Trophoblast cell (in vitro differentiated cells and primary cell): ENCODE measurements around the gene CFAP97D2. TPM values are rescaled to one million over a fixed set of nuclear protein-coding genes. Genes with fewer than 3 reads are reported as not detected.

Experiments used
- DNase-seq, 2 donors: peaks; one replicate each; pipeline ENCODE4 v3.0.0-alpha.2; 2016
- H2AFZ ChIP-seq: 2 replicates; pipeline ENCODE4 v1.6.1; 2013; ENCODE audit warnings: low read length, moderate library complexity, mild to moderate bottlenecking; ENCODE audit not compliant: insufficient read depth, poor library complexity
- H2AK5ac ChIP-seq: 2 replicates; pipeline ENCODE4 v1.6.1; 2013; ENCODE audit warnings: mild to moderate bottlenecking, low read length
- H2BK120ac ChIP-seq: 2 replicates; pipeline ENCODE4 v1.6.1; 2013; ENCODE audit warnings: low read length, mild to moderate bottlenecking, moderate library complexity; ENCODE audit not compliant: insufficient read depth, poor library complexity
- H2BK12ac ChIP-seq: 2 replicates; pipeline ENCODE4 v1.6.1; 2013; ENCODE audit warnings: mild to moderate bottlenecking, low read length, moderate library complexity
- H2BK5ac ChIP-seq: 2 replicates; pipeline ENCODE4 v1.6.1; 2013; ENCODE audit warnings: low read length, low read depth, moderate library complexity, mild to moderate bottlenecking; ENCODE audit not compliant: poor library complexity
- H3K14ac ChIP-seq: 2 replicates; pipeline ENCODE4 v1.6.1; 2013; ENCODE audit warnings: mild to moderate bottlenecking, low read length
- H3K18ac ChIP-seq: 2 replicates; pipeline ENCODE4 v1.6.1; 2013; ENCODE audit warnings: mild to moderate bottlenecking, low read length
- H3K23ac ChIP-seq: 2 replicates; pipeline ENCODE4 v1.6.1; 2013; ENCODE audit warnings: low read length
- H3K27ac ChIP-seq: 2 replicates; pipeline ENCODE4 v1.5.1; 2013; ENCODE audit warnings: low read depth, mild to moderate bottlenecking, inconsistent platforms, low read length, moderate library complexity
- H3K27me3 ChIP-seq: 2 replicates; pipeline ENCODE4 v1.6.1; 2013; ENCODE audit warnings: inconsistent platforms, mild to moderate bottlenecking, low read length, moderate library complexity; ENCODE audit not compliant: insufficient read depth
- H3K36me3 ChIP-seq, 2 experiments: 1 replicate in 1 of 2; 2 replicates in 1 of 2; pipeline ENCODE4 v1.6.1; 2013; ENCODE audit warnings: low read length in 2 of 2, mild to moderate bottlenecking in 2 of 2, moderate library complexity in 1 of 2; ENCODE audit not compliant: insufficient read depth in 2 of 2, control insufficient read depth in 1 of 2
- H3K4ac ChIP-seq: 2 replicates; pipeline ENCODE4 v1.6.1; 2013; ENCODE audit warnings: low read depth, mild to moderate bottlenecking, low read length, moderate library complexity
- H3K4me1 ChIP-seq, 2 experiments: 1 replicate in 1 of 2; 2 replicates in 1 of 2; pipeline ENCODE4 v1.6.1; 2013; ENCODE audit warnings: low read length in 2 of 2, mild to moderate bottlenecking in 2 of 2, moderate library complexity in 1 of 2; ENCODE audit not compliant: insufficient read depth in 2 of 2, control insufficient read depth in 1 of 2
- H3K4me2 ChIP-seq: 2 replicates; pipeline ENCODE4 v1.6.1; 2013; ENCODE audit warnings: inconsistent platforms, mild to moderate bottlenecking, low read length, moderate library complexity
- H3K4me3 ChIP-seq: 2 replicates; pipeline ENCODE4 v1.5.1; 2013; ENCODE audit warnings: mild to moderate bottlenecking, low read depth, low read length, inconsistent platforms
- H3K79me1 ChIP-seq: one replicate; pipeline ENCODE4 v1.6.1; 2013; ENCODE audit warnings: low read length
- H3K79me2 ChIP-seq: 2 replicates; pipeline ENCODE4 v1.6.1; 2013; ENCODE audit warnings: low read length, mild to moderate bottlenecking; ENCODE audit not compliant: control insufficient read depth, insufficient read depth, poor library complexity
- H3K9ac ChIP-seq: 2 replicates; pipeline ENCODE4 v1.6.1; 2013; ENCODE audit warnings: mild to moderate bottlenecking, low read length
- H3K9me3 ChIP-seq: 2 replicates; pipeline ENCODE4 v1.6.1; 2013; ENCODE audit warnings: low read depth, mild to moderate bottlenecking, control low read depth, inconsistent platforms, low read length; ENCODE audit not compliant: insufficient read depth
- H4K12ac ChIP-seq: 2 replicates; pipeline ENCODE4 v1.6.1; 2013; ENCODE audit warnings: low read depth, mild to moderate bottlenecking, low read length, moderate library complexity
- H4K8ac ChIP-seq: 2 replicates; pipeline ENCODE4 v1.6.1; 2013; ENCODE audit warnings: low read depth, mild to moderate bottlenecking, low read length, moderate library complexity
- H4K91ac ChIP-seq: one replicate; pipeline ENCODE4 v1.6.1; 2013; ENCODE audit warnings: low read depth, mild to moderate bottlenecking, low read length, moderate library complexity
- WGBS: extraction: QIAGEN DNeasy Blood & Tissue Kit; methylation state at CpG from one replicate; pipeline ENCODE4 v1.1.7; 2013; ENCODE audit warnings: missing lambda C conversion rate; ENCODE audit not compliant: insufficient read length, insufficient coverage; ENCODE audit errors: extremely low coverage; 5-methylcytosine and 5-hydroxymethylcytosine counted together
- polyA plus RNA-seq: library from polyadenylated mRNA; stranded (reverse); fragments of 200-250 nt; gene quantifications from 2 replicates; pipeline ENCODE4 v1.2.3, GENCODE V29; 2013

The CFAP97D2 gene
- polyA plus RNA-seq = not detected in 2 replicates

DNA sequence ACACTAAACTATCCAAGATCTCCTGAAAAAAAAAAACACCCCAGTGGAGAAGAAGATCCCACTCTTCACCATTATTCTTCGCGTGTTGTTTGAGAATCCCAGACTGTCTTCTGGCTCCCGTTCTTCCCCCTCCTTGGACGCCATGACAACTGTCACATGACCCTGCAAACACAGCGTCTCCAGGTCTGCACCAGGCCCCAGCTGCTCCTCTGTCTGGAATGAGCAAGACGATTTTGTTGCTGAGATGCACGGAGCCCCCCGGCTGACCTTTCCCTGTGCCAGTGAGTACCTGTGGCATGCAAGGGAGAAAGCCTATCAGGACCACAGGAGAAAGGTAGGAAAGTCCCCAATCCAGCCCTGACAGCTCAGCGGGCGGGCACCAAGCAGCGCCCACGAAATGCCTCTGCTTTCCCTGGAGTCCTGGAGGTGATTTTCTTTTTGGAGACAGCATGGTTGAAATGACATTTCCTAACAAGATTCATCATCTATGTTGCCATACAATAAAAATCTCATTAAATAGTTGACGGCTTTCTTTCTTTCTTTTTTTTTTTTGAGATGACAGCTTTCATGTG lies at the start of gene CFAP97D2:
TSS of gene CFAP97D2 (plus strand) at position 171 of the 572 bp plus-strand sequence. CDS start at position 245, 74 bp downstream.
- no peak within 1 kb of the TSS for H4K12ac ChIP-seq
- no peak within 1 kb of the TSS for H3K18ac ChIP-seq
- H3K4me3 ChIP-seq = no peak within 1 kb of the TSS
- no peaks in the 10 kb centered on the region for H3K36me3 ChIP-seq
- no peak within 1 kb of the TSS for H4K8ac ChIP-seq
- H3K4ac ChIP-seq = no peak within 1 kb of the TSS
- no peak within 1 kb of the TSS for H3K4me2 ChIP-seq
- no peak within 1 kb of the TSS for H2AK5ac ChIP-seq
- no peak for DNase-seq
- no peaks in the 10 kb centered on the region for H3K9me3 ChIP-seq
- no peak within 1 kb of the TSS for H3K9ac ChIP-seq
- H3K79me2 ChIP-seq = no peaks in the 10 kb centered on the region
- no CpG with 5 or more reads among the region's 13 CpGs for WGBS
- H3K27ac ChIP-seq = no peak within 1 kb of the TSS
- no peak within 1 kb of the TSS for H2AFZ ChIP-seq
- H2BK5ac ChIP-seq = no peak within 1 kb of the TSS
- H3K23ac ChIP-seq = no peak within 1 kb of the TSS
- no peaks in the 10 kb centered on the region for H3K4me1 ChIP-seq
- H3K14ac ChIP-seq = no peak within 1 kb of the TSS
- H2BK12ac ChIP-seq = no peak within 1 kb of the TSS
- no peaks in the 10 kb centered on the region for H3K79me1 ChIP-seq
- no peak within 1 kb of the TSS for H4K91ac ChIP-seq
- H2BK120ac ChIP-seq = no peak within 1 kb of the TSS
- H3K27me3 ChIP-seq = no peaks in the 10 kb centered on the region

DNA sequence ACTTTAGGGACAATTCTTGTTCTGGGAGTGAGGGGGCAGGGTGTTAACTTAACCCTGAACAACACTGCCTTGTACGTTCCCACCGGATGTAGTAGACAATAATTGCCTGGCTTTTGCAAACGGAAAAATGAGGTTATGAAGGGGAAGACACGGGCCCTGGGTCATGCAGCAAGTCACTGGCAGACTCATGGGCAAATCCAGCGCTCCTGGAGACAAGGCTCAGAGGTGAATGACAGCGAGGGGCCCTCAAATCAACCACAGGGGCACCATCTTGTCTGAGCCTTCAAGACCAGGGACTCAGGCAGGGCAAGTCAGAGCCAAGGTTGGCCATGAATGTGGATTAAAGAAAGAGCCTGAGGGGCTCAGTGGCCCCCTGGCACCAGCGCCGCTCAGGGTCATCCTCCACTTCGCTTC lies 49.4 kb upstream of the CFAP97D2 start:
- no peak overlapping the region for H4K91ac ChIP-seq
- no peak overlapping the region for H4K12ac ChIP-seq
- no peak overlapping the region for H2AK5ac ChIP-seq
- H3K9me3 ChIP-seq = no peaks in the 10 kb centered on the region
- no peak overlapping the region for H3K9ac ChIP-seq
- peak overlapping the region; percentile 47 for H3K4ac ChIP-seq
- H2BK12ac ChIP-seq = no peak overlapping the region
- H3K79me2 ChIP-seq = peaks cover 11% of the 10 kb centered on the region
- no peak overlapping the region for H3K27ac ChIP-seq
- peaks cover 23 to 35% of the 10 kb centered on the region in 2 experiments for H3K4me1 ChIP-seq
- peak overlapping the region; percentile 17 for H2AFZ ChIP-seq
- no peak overlapping the region for H3K4me3 ChIP-seq
- H3K23ac ChIP-seq = no peak overlapping the region
- no peak overlapping the region for H2BK120ac ChIP-seq
- no peaks in the 10 kb centered on the region for H3K27me3 ChIP-seq
- DNase-seq = no peak
- peak overlapping the region; percentile 26 for H3K18ac ChIP-seq
- peaks cover 24% of the 10 kb centered on the region for H3K79me1 ChIP-seq
- no CpG with 5 or more reads among the region's 9 CpGs for WGBS
- H4K8ac ChIP-seq = no peak overlapping the region
- peak overlapping the region; percentile 84 for H3K4me2 ChIP-seq
- no peak overlapping the region for H3K14ac ChIP-seq
- no peak overlapping the region for H2BK5ac ChIP-seq
- H3K36me3 ChIP-seq = peaks cover 3% of the 10 kb centered on the region in 2 experiments

DNA sequence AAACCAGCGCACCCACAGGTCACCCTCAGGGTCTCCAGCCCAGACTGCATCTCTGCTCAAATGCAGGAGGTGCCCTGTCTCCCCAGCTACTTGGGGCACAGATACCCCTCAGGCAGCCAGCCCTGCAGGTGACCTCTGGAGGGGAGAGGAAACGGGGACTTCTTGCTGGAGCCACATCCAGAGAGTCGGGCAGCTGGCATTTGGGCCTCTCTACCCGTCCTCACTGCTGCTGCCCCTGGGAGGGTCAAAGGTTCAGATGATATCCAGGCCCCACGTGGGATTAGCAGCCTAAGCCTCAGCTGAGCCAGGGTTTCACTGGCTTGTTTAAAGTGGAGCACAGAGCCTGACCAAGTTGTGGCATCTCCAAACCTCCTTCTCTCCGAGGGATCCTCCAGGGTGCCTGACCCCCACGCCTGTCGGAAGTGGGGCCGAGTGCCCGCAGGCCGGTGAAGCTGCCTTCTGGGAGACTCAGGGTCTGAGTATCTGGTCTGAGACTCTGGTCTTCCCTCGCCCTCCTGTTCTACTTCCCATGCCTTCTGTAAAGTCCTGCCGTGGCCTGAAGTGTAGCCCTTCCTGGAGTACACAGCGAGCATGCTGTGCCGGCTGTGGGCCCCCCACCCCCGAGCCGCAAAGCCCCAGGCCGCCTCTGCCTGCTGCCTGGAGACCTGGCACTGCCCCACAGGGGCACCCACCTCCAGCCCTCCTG lies 48.8 kb upstream of the CFAP97D2 start:
- H3K9me3 ChIP-seq = no peaks in the 10 kb centered on the region
- H2BK12ac ChIP-seq = peak overlapping the region; percentile 74
- peak overlapping the region; percentile 74 for H4K91ac ChIP-seq
- H3K27ac ChIP-seq = peak overlapping the region; percentile 75
- peaks cover 2 to 3% of the 10 kb centered on the region in 2 experiments for H3K36me3 ChIP-seq
- peak overlapping the region; percentile 33 for H2AFZ ChIP-seq
- no peaks in the 10 kb centered on the region for H3K27me3 ChIP-seq
- H2AK5ac ChIP-seq = peak overlapping the region; percentile 8
- H4K8ac ChIP-seq = peak overlapping the region; percentile 3
- H3K23ac ChIP-seq = no peak overlapping the region
- H3K79me2 ChIP-seq = peaks cover 11% of the 10 kb centered on the region
- H2BK120ac ChIP-seq = peak overlapping the region; percentile 62
- peaks cover 23 to 35% of the 10 kb centered on the region in 2 experiments for H3K4me1 ChIP-seq
- H3K4me3 ChIP-seq = peak overlapping the region; percentile 46
- H4K12ac ChIP-seq = no peak overlapping the region
- peak overlapping the region; percentile 26 for H3K18ac ChIP-seq
- peak overlapping the region; percentile 38 for H3K14ac ChIP-seq
- H3K79me1 ChIP-seq = peaks cover 24% of the 10 kb centered on the region
- H2BK5ac ChIP-seq = peak overlapping the region; percentile 28
- H3K4me2 ChIP-seq = peak overlapping the region; percentile 84
- H3K4ac ChIP-seq = peak overlapping the region; percentile 47
- WGBS = no CpG with 5 or more reads among the region's 18 CpGs
- H3K9ac ChIP-seq = no peak overlapping the region
- DNase-seq = no peak

DNA sequence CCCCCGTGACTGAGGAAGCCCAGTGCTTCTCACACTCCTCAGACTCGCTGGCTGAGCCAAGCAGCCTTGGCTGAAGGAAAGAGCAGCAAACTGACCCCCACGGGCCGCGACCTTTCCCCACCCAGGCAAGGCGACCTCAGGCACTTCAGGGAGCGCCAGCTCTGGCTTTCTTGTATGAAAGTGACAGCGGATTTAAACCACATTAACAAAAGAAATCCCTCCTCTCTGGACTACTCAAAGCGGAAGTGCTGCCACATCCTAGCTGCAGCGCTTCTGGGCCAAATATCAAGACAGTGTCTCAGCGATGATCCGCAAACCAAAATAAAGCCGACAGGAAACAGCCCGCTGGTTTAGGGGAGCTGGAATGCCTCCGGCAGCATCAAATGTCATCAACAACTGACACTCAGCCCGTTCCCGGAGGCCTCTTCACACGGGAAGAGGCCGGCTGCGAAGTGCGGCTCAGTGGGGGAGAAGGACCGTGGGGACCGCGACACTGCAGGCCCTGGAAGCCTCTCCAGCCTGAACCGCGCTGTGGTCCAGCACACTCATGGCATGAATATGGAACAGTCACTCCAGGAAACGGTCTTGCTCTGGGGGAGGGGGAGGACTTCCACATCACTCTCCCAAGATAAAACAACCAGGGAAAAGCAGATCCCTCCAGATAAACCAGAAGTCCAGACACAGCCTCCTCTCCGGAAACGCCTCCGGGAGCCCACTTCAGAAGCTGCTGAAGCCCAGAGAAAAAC lies 48.0 kb upstream of the CFAP97D2 start:
- Histone ChIP-seq H2BK120ac (peak overlapping the region; percentile 62), H3K4ac (peak overlapping the region; percentile 12), H2BK12ac (peak overlapping the region; percentile 74), H3K4me3 (peak overlapping the region; percentile 88), H2BK5ac (peak overlapping the region; percentile 28), H3K36me3 (peaks cover 0 to 3% of the 10 kb centered on the region in 2 experiments), H2AK5ac (peak overlapping the region; percentile 8), H3K9ac (no peak overlapping the region), H3K4me2 (peak overlapping the region; percentile 84), H3K14ac (peak overlapping the region; percentile 38), H3K27ac (peak overlapping the region; percentile 75), H3K23ac (no peak overlapping the region), H3K27me3 (no peaks in the 10 kb centered on the region), H4K91ac (peak overlapping the region; percentile 85), H3K79me2 (peaks cover 11% of the 10 kb centered on the region), H3K18ac (peak overlapping the region; percentile 26), H3K9me3 (no peaks in the 10 kb centered on the region), H4K12ac (no peak overlapping the region), H2AFZ (peak overlapping the region; percentile 33), H3K79me1 (peaks cover 24% of the 10 kb centered on the region), H4K8ac (peak overlapping the region; percentile 3), H3K4me1 (peaks cover 23 to 35% of the 10 kb centered on the region in 2 experiments)
- no CpG with 5 or more reads among the region's 30 CpGs for WGBS
- peak in 1 of 2 donors; percentile 8 for DNase-seq
